Neural progenitor cell (in vitro differentiated cells): ENCODE results near the gene SLC2A11. TPM values are rescaled to one million over a fixed set of nuclear protein-coding genes. Genes with fewer than 3 reads are reported as not detected.

Experiments
- DNase-seq: peaks from one replicate; pipeline ENCODE4 v3.0.0-alpha.2; 2016; ENCODE audit warnings: low spot score
- H2AFZ ChIP-seq: fragments of 200-600 bp; sonication (generic); replicated peaks from 2 replicates; pipeline ENCODE4 v1.6.1; 2016; ENCODE audit warnings: antibody characterized with exemption
- H3F3A ChIP-seq: fragments of 200-600 bp; sonication (generic); 2 replicates; pipeline ENCODE4 v1.6.1; 2016; ENCODE audit warnings: antibody characterized with exemption, low read depth
- H3K27ac ChIP-seq: fragments of 200-600 bp; sonication (generic); 2 replicates; pipeline ENCODE4 v1.5.1; 2016; ENCODE audit warnings: mild to moderate bottlenecking
- H3K27me3 ChIP-seq: fragments of 200-600 bp; sonication (generic); 2 replicates; pipeline ENCODE4 v1.6.1; 2016; ENCODE audit warnings: mild to moderate bottlenecking, moderate library complexity
- H3K36me3 ChIP-seq: fragments of 200-600 bp; sonication (generic); 2 replicates; pipeline ENCODE4 v1.5.1; 2016
- H3K4me1 ChIP-seq: fragments of 200-600 bp; sonication (generic); 2 replicates; pipeline ENCODE4 v1.6.1; 2016; ENCODE audit warnings: mixed run types
- H3K4me2 ChIP-seq: fragments of 200-600 bp; sonication (generic); 2 replicates; pipeline ENCODE4 v1.6.1; 2016
- H3K4me3 ChIP-seq: fragments of 200-600 bp; sonication (generic); 2 replicates; pipeline ENCODE4 v1.5.1; 2016
- H3K79me2 ChIP-seq: fragments of 200-600 bp; sonication (generic); 2 replicates; pipeline ENCODE4 v1.6.1; 2016; ENCODE audit warnings: low read depth
- H3K9ac ChIP-seq: fragments of 200-600 bp; sonication (generic); 2 replicates; pipeline ENCODE4 v1.6.1; 2016
- H3K9me3 ChIP-seq: fragments of 200-600 bp; sonication (generic); 2 replicates; pipeline ENCODE4 v1.5.1; 2016; ENCODE audit warnings: low read depth
- H4K20me1 ChIP-seq: fragments of 200-600 bp; sonication (generic); 2 replicates; pipeline ENCODE4 v1.6.1; 2016; ENCODE audit warnings: low read depth
- H3K27ac Mint-ChIP-seq: 3 replicates; pipeline ENCODE4 v1.8.0; 2021; ENCODE audit warnings: mixed read lengths
- H3K27me3 Mint-ChIP-seq: 2 replicates; pipeline ENCODE4 v1.8.0; 2022; ENCODE audit warnings: low read depth, mild to moderate bottlenecking, inconsistent platforms, moderate library complexity, mixed read lengths; ENCODE audit not compliant: insufficient read depth
- H3K36me3 Mint-ChIP-seq: 3 replicates; pipeline ENCODE4 v1.8.0; 2021; ENCODE audit warnings: mixed read lengths
- H3K4me1 Mint-ChIP-seq: 3 replicates; pipeline ENCODE4 v1.8.0; 2021; ENCODE audit warnings: mixed read lengths
- H3K4me3 Mint-ChIP-seq: 3 replicates; pipeline ENCODE4 v1.8.0; 2021; ENCODE audit warnings: mild to moderate bottlenecking, moderate library complexity, mixed read lengths
- H3K9me3 Mint-ChIP-seq: 3 replicates; pipeline ENCODE4 v1.8.0; 2020; ENCODE audit warnings: mixed read lengths
- CTCF ChIP-seq: fragments of 200-600 bp; sonication (generic); IDR thresholded peaks from 2 replicates; pipeline ENCODE4 v1.5.1; 2017; ENCODE audit warnings: antibody characterized with exemption, mild to moderate bottlenecking
- EZH2 ChIP-seq: fragments of 200-600 bp; sonication (generic); IDR thresholded peaks from 2 replicates; pipeline ENCODE4 v1.6.1; 2017; ENCODE audit warnings: antibody characterized with exemption, mild to moderate bottlenecking, moderate library complexity
- EZH2phosphoT487 ChIP-seq: fragments of 200-600 bp; sonication (generic); IDR thresholded peaks from 2 replicates; pipeline ENCODE4 v1.6.1; 2017; ENCODE audit warnings: antibody characterized with exemption
- small RNA-seq: library from RNA; depleted of rRNA; stranded (forward); fragments of <200 nt; gene quantifications from one replicate; pipeline ENCODE3, GENCODE V24; 2015
- total RNA-seq: library from RNA; depleted of rRNA; stranded (reverse); fragments of >200 nt; gene quantifications from 2 replicates; pipeline ENCODE4 v1.2.3, GENCODE V29; 2015; ENCODE audit warnings: low replicate concordance

Gene SLC2A11
- total RNA-seq, 1 donor from 2014 or later, result 3.8 TPM

- H2AFZ ChIP-seq, result no peak overlapping the region
- no peaks in the 10 kb centered on the region for H3K27me3 ChIP-seq
- no peak for DNase-seq
- H3K4me2 ChIP-seq, result no peak overlapping the region
- no peak overlapping the region for H3K27ac ChIP-seq
- no peaks in the 10 kb centered on the region for H3K36me3 ChIP-seq
- no peaks in the 10 kb centered on the region for H4K20me1 ChIP-seq
- Mint-ChIP-seq H3K9me3 (peaks cover 6% of the 10 kb centered on the region), H3K27ac (no peak overlapping the region), H3K4me1 (no peaks in the 10 kb centered on the region), H3K4me3 (no peak overlapping the region), H3K27me3 (peaks cover 3% of the 10 kb centered on the region), H3K36me3 (peaks cover 55% of the 10 kb centered on the region)
- no peak overlapping the region for H3K9ac ChIP-seq
- peaks cover 3% of the 10 kb centered on the region for H3F3A ChIP-seq
- H3K4me1 ChIP-seq, result no peaks in the 10 kb centered on the region
- no peak for TF ChIP-seq EZH2phosphoT487
- TF ChIP-seq EZH2, result no peak
- no peak for TF ChIP-seq CTCF
- no peaks in the 10 kb centered on the region for H3K9me3 ChIP-seq
- H3K4me3 ChIP-seq, result no peak overlapping the region
- H3K79me2 ChIP-seq, result no peaks in the 10 kb centered on the region
These were observed 68.9 kb downstream of the SLC2A11 start for GRCh38 chr22:23926561-23926960.

Small RNA genes within 50 kb of the gene (small RNA-seq; reads per million reads assigned to genes)
- not detected for gene RN7SL268P

Other genes starting within 250 kb of the SLC2A11 start
- gene DRICH1, start 225.6 kb upstream of the SLC2A11 start, total RNA-seq, result not detected in 2 replicates
- not detected in 2 replicates for gene RGL4, start 166.9 kb upstream of the SLC2A11 start, total RNA-seq
- 3.9 and 4.6 TPM in 2 replicates for gene ZNF70, start 106.8 kb upstream of the SLC2A11 start, total RNA-seq
- not detected in 2 replicates for gene VPREB3, start 103.5 kb upstream of the SLC2A11 start, total RNA-seq
- 0.56 and 3.0 TPM in 2 replicates for gene C22orf15, start 94.9 kb upstream of the SLC2A11 start, total RNA-seq
- 0.53 and 9.1 TPM in 2 replicates for gene CHCHD10, start 89.9 kb upstream of the SLC2A11 start, total RNA-seq
- 4.1 and 13.7 TPM in 2 replicates for gene MMP11, start 85.0 kb upstream of the SLC2A11 start, total RNA-seq
- 151 and 170 TPM in 2 replicates for gene SMARCB1, start 70.9 kb upstream of the SLC2A11 start, total RNA-seq
- 1.1 and 7.7 TPM in 2 replicates for gene DERL3, start 18.9 kb upstream of the SLC2A11 start, total RNA-seq
- gene MIF, start 36.5 kb downstream of the SLC2A11 start, total RNA-seq, result 132 and 552 TPM in 2 replicates
- gene GSTT2B, start 103.3 kb downstream of the SLC2A11 start, total RNA-seq, result 0.19 TPM in 1 of 2 replicates, not detected in the other
- gene DDTL, start 109.0 kb downstream of the SLC2A11 start, total RNA-seq, result not detected in 2 replicates
- 34.5 and 85.3 TPM in 2 replicates for gene DDT, start 116.6 kb downstream of the SLC2A11 start, total RNA-seq
- not detected in 2 replicates for gene GSTT2, start 122.3 kb downstream of the SLC2A11 start, total RNA-seq
- not detected in 2 replicates for gene GSTT4, start 147.6 kb downstream of the SLC2A11 start, total RNA-seq
- gene CABIN1, start 153.4 kb downstream of the SLC2A11 start, total RNA-seq, result 35.6 and 52.7 TPM in 2 replicates